NOMO-1 (cell line): ENCODE data around the gene LBX1.

Source experiments
- DNase-seq, 2 experiments: peaks; one replicate each; lab custom pipeline; 2025; ENCODE audit not compliant: unreplicated experiment in 2 of 2; lab: John Stamatoyannopoulos, UW

LBX1 gene, protein sequence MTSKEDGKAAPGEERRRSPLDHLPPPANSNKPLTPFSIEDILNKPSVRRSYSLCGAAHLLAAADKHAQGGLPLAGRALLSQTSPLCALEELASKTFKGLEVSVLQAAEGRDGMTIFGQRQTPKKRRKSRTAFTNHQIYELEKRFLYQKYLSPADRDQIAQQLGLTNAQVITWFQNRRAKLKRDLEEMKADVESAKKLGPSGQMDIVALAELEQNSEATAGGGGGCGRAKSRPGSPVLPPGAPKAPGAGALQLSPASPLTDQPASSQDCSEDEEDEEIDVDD

DNA sequence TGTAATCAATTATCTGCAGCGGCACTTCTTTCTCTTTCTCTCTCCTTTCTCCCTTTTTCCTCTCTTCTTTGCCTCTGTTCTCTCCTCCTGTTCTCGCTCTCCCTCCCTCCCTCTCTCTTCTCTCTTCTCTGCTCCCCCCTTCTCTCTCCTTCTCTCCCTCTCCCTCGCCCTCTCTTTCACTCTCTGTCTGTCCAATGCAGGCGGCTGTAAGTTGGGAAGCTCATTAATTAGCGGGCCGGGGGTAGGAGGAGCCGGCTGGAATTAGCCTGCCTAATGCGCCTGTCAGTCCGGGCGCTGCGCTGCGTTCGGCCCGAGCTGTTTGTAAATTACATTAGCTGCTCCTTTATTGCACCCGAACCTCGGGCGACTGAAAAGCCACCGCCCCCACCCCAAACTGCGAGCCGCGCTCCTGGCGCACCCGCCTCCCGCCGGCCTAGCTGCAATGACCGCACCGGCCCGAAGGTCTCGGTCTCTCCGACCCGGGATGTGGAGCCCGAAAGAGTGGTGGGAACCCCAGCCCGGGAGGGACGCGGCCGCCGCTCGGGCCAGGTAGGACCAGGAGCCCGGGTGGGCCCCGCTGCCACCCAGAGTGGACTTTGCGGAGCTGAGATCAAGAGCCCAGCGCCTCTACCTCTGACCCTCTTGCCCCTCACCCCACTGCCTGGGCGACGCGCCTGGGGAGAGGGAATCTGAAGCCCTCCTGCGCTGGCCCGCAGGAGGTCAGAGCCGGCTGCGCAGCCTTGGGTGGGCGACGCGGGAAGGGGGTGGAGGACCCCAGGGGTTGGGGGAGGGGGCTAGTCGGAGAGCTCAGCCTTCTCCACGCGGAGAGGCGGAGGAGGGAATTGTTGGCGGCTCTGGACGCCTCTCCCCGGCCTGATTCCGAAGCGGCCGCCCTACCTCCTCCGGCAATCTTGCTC lies at the start of gene LBX1:
LBX1 (minus strand) TSS at position 198 of the 917 bp plus-strand sequence. CDS start 648 bp downstream, outside the sequence.
- no peak for DNase-seq

DNA sequence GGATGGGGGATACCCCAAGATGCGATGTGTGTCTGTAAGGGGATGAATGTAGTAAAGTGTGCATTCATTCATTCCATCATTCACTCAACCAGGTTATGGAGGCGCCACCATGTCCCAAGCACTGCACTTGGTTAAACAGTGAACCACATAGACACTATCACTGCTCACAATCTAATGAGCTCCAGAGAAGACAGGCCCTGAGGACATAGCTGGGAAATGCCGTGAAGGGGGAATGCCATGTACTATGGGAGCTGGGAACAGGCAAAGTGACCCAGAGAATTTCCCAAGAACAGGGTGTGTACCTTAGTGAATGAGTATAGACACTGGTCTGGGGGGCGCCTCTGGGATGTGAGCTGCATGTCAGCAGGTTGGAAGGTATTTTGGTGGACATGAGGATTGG lies 44.5 kb upstream of the LBX1 start:
- no peak for DNase-seq

DNA sequence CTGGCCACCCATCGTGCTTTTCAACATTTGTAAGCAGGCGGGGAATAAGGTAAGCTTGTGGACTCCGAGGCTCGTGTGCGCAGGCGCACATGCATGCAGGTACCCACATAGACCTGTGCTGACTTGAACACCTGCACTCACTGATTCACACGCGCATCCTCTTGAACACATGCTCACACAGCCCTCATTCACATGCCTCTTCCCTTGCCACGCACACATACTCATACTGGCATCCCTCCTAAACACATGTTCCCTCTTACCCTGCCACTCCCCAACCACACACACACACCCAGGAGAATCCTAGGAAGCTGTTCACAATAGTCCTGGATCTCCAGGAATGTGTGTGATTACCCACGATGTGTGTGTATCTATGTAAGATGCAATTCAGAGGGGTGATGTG lies 44.1 kb upstream of the LBX1 start:
- no peak for DNase-seq

DNA sequence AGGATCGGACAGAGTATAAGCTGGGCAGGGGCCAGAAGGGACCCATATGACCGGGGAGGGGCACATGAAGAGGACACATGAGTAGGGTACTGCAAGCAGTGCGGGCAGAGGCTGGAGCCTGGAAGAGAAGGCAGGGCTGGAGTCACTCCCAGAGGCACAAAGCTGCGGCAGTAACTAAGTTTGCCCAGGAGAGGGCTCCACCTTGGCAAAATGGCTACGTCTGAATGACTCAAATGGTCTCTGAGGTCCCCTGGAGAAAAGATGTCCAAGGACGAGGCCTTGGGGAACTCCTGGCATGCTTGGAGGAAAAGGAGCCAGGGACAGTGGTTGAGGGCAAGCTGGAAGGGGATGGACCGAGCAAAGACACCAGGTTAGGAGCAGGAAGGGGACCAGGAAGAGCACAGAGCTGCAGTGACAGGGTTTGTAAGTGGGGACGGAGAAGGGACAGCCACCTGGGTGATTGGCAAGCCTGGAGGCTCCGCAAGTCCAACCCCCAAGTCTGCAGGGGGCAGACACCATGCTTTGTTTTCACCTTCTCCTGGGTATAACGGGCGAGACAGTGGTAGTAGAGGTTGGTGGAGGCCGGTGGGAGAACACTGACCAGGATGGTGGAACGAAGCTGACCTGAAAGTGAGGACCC lies 43.1 kb upstream of the LBX1 start:
- peak; percentile 23 to 35 for DNase-seq

DNA sequence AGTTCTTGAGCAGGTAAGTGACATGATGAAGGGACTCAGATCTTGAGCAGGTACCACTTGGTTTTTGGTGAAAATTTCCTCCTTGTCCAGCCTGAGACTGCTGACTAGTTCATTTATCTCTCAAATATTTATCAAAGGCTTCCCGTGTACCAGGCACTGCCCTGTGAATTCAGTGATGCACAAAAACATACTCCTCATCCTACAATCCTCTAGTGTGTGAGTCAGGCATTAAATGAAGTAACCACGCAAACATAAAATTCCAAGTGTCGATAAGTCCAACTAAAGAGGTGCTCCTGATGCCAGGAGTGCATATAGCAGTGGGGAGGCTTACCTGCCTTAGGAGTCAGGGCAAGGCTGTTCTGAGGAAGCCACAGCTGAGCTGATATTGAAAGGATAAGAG lies 41.5 kb upstream of the LBX1 start:
- no peak for DNase-seq

DNA sequence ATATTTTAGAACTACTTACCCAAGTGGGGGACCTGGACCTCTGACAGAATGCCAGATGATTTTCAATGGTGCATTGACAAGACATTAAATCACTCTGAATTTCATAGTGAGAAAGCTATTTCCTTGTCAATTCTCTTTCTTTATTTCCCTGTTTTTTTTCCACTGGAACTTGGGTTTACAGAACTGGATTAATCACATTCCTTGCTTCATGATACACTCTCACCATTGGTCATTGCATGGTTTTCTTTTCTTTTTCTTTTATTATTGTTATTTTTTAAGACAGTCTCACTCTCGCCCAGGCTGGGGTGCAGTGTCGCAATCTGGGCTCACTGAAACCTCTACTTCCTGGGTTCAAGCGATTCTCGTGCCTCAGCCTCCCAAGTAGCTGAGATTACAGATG lies 38.5 kb upstream of the LBX1 start:
- no peak for DNase-seq

DNA sequence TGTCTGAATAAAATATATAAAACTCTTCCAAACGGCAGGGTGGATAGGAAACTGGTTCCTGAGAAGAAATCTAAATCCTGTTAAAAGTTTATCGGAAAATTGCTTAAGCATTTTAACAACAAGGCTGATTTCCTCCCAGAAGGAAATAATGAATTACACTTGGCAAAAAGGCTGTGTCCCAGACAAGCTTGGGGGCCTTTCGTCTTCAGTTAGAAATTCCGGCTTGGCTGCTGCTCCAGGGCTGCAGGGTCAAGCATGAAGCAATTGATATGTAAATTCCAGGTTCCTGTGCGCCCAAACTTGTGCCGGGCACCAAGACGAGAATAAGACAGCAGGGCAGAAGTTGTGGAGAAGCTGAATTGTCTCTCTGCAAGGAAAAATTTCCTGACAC lies 38.0 kb upstream of the LBX1 start:
- DNase-seq, result no peak

DNA sequence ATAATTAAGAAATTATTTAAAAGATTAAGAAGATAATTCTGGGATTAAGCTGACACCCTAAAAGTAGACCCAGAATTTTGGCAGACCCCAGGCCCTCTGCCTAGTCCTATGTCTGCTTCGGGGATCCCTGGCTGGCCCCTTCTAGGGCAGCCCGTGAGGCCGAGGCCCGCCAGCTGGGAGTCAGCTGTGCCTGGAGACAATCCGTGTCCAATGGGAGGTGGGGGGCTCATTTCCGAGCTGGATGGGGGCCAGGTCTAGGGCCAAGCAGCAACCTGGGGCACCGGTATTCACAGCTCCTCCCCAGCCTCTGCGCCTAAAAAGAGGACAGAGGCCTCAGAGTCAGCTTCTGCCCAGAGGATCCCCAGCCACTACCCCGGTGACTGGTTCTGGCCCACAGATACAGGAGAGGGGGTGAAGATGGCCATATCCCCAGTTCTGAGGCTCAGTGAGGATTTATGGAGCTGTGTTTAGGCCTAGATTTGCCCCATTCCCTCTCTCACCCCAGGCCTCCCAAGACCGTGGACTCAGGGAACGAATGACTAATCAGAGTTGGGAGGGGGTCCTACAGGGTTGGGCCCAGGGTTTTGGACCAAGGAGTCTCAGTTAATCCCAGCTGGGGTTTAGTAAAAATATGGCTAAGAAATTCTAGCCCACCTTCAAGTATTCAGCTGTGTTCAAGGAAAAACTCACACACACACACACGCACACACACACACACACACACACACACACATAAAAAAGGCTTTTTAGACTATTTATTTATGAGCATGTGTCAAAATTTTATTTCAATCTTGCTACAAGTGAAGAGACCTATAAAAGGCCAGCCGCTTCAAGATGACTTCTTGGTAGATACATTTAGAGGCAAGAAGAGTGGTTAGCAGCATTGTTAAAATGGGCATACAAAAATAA lies 37.4 kb upstream of the LBX1 start:
- no peak for DNase-seq

DNA sequence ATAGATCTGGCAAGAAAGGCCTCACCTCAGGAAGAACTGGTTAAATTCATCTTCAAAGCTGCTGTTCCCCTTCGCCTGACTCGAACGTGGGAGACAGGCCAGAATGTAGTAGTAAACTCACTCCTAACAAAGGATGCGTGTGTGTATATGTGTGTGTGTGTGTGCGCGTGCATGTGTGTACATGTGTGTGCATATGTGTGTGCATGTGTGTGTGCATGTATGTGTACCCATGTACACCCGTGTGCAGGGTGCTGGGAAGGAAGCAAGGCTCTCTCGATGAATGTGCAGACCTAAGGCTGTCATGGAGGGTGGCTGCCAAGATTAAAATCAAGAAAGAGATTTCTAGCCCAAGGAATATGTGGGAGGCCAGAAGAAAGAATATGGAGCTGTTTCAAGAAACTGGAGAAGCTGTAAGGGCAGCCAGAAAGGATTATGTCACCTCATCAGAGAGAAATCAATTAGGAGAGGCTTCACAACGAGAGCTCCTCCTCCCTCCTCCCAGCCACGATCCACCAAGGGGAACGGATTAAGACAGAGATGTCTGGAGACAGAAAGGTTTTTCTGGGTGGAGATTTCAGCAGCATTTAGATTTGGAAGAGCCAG lies 34.0 kb upstream of the LBX1 start:
- DNase-seq, result no peak

DNA sequence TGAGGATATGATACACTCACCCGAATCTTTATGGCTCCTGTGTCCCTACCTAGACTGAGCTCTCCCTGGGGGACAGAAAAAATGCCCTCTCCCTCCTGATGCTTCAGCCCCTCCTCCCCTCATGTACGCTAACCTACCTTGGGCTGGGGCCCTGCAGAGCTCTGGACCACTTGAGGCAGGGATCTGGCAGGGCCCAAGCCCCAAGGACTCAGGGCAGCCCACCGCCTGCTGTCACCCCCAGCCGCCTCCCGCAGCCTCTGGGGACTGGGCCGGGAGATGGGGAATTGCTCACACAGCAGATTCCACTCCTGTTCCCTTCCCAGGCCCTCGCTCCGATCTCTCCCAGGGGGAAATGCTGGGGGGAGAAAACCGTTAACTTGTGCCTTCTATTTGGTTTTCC lies 32.9 kb upstream of the LBX1 start:
- no peak for DNase-seq

DNA sequence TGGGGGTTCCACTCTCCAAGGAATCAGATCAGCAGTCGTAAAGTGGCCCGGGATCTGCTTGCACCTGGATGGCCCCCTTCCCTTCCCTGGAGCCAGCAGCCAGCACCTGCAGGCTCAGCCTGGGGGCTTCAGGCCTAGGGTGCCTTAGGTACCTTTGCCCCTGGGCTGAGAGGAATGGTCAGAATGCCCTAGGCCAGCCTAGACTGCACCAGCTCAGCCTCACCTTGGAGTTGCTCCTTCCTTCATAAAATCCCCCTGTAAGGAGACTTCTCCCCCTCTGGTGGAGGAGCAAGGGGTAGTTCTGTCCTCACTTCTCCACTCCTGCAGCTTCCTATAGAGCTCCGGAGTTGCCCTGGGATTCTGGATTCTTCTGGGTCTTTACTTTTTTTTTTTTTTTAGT lies 32.4 kb upstream of the LBX1 start:
- DNase-seq, result no peak

DNA sequence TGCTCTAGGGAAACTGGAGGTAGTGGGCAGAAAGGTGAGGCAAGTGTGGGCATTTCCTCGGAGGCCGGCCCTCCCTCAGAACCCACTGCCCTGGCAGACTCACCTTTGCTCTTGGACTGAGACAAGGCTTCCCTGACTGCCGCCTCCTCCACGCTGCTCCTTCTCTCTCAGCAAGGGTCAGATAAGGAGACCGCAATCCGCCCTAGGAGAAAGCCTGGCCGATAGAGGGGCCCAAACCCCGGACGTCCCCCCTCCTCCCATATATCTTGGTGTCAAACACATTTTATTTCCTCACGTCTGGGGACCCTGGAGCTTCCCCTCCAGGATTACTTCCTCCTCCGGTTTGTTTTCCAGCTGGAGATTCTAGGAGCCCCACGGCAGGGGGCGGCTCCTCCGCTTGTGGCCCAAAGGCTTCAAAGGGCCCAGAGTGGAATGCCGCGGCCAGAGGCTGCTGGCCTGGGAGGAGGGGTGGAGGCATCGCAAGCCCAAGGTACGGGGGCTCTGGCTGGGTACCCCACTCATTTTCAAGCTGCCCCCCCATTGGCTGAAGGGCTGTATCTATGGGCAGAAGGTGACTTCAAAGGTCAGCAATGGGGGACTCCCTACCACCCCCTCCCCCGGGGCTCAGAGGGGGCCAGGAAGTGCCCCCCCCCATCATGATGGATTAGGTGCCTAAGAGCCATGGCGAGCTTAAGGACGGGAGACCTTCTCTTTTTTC lies 31.7 kb upstream of the LBX1 start:
- DNase-seq, result no peak

DNA sequence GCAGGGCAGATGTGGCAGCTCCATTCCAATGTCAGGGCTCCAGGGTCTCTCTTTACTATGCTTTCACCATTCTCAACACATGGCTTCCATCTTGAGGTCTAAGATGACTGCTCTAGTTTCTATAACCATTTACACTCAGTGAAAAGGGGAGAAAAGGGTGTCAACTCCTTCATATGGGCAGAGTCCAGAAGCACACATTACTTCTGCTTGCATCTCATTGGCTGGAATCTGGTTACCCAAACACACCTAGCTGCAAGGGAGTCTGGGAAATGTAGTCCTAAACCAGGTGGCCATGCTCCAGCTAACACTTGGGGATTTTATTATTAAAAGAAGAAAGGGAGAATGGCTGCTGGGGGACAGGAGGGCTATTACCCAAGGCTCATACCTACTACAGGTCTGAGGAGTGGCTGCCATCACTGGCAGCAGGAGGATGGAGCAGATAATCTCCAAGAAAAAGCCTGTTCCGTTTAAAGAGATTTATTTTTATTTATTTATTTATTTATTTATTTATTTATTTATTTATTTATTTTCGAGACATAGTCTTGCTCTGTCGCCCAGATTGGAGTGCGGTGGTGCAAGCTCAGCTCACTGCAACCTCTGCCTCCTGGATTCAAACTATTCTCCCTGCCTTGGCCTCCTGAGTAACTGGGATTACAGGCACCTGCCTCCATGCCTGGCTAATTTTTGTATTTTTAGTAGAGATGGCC lies 29.1 kb upstream of the LBX1 start:
- DNase-seq, result peak in 1 of 2 experiments; percentile 21

DNA sequence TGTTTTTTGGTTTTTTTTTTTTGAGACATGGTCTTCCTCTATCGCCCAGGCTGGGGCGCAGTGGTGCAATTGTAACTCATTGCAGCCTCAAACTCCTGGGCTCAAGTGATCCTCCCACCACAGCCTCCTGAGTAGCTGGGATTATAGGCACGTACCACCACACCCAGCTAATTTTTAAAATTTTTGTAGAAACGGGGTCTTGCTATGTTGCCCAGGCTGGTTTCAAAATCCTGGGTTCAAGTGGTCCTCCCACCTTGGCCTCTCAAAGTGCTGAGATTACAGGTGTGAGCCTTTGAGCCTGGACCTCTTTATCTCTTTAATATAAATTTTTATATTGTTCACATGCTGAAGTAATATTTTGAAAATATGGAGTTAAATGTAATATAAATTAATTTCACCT lies 28.2 kb upstream of the LBX1 start:
- no peak for DNase-seq

DNA sequence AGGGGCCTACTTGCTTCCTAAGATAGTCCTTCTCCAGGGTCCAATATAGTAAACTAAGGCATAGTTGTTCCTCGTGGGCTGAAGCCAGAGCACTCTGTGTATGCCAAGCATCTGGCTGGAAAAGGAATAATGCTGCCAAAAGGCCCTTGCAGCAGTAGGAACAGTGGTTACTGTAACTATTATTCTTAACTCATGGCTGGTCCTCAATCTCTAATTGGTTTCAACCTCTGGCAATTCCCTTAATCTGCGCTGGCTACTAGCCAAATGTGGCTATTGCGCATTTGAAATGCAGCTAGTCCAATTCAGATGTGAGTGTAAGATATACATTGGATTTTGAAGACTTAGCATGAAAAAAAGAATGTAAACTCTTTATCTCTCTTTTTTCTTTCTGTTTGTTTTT lies 27.8 kb upstream of the LBX1 start:
- no peak for DNase-seq

DNA sequence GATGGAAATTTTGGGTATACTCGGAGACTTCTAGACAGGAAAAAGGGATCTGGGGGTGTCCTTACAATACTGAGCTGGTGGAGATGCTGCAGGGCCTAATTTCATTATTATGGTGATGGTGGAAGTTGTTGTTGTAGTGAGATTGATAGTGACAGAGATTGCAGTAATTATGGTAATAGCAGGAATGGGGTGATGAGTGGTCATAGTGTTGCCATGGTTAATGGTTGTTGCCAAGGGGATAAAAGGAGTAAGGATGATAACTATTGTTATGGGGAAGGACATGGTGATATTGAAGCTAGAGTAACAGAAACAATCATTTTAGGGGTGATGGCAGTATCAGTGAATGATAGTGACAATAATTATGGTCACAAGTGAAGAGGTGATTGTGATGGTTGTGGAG lies 27.1 kb upstream of the LBX1 start:
- no peak for DNase-seq

DNA sequence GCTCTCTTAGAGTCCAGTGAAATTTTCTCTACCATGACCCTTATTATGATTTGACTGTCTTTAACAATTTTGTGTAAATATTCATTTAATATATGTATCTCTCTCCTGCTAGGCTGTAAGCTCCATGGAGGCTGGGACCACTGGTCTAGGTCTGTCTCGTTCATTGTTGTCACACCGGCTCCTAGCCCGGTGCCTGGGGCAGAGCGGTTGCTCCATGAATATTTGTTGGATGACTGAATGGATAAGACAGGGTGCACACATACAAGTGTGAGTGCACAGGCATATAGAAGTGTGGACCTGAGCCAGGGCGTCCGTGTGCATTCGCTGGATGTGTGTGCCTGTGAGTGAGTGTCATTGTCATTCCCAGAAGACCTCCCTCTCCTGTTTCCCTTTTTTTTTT lies 20.9 kb upstream of the LBX1 start:
- DNase-seq, result no peak

DNA sequence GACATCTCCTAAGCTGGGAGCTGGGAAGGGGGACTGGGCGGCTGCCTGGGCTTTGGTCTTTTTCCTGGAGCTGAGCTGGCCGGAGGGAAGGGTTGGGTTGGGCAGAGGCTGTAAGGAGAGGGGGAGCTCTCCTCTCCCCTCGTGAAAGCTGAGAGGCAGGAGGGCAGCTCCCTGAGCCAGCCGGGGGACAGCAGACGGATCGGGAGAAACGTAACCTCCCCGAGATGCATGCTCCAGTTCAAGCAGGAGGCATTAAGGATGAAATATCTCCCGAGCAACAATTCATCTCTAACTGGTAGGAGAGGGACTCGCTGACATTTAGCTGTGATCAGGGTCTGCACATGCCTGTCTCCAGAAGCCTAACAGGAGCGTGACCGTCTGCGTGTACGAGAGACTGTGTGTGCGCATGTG lies 19.9 kb upstream of the LBX1 start:
- DNase-seq, result no peak

DNA sequence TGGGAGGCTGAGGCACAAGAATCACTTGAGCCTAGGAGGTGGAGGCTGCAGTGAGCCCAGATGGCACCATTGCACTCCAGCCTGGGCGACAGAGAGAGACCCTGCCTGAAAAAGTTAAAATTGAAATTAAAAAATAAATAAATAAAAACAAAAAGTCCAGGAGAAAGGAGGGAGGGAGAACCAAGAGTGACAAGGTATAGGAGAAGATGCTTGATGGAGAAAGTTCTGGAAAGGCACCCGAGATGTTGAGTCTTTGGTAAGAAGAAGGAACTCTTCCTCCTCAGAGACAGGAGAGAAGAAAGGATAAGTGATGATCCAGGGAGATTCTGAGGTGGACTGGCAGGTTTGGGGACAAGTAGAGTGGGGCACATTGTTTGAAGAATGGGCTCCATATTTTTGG lies 17.4 kb upstream of the LBX1 start:
- no peak for DNase-seq
